Measurements from ENCODE around the gene ZIC1.

The ZIC1 gene

GRCh38 chr3:147397155-147397874 is 11.8 kb upstream of the ZIC1 start:
- no peak for DNase-seq (ENCODE audit: low read depth)
- no peak overlapping the region for H3K4me3 ChIP-seq (ENCODE audit: low read depth, low read length)
- TF ChIP-seq POLR2A (IDR thresholded peaks at IDR 0.05; ENCODE audit: extremely low read depth, insufficient read length) (no peak), CTCF (IDR thresholded peaks at IDR 0.05; ENCODE audit: low read depth, low read length) (no peak), MAX (IDR thresholded peaks at IDR 0.05; ENCODE audit: low read depth, low read length) (no peak), MYC (IDR thresholded peaks at IDR 0.05; ENCODE audit: low read depth, low read length) (no peak)

GRCh38 chr3:147397875-147398812 is 11.0 kb upstream of the ZIC1 start:
- no peak for TF ChIP-seq MYC (IDR thresholded peaks at IDR 0.05; ENCODE audit: low read depth, low read length)
- no peak for TF ChIP-seq POLR2A (IDR thresholded peaks at IDR 0.05; ENCODE audit: extremely low read depth, insufficient read length)
- TF ChIP-seq CTCF (IDR thresholded peaks at IDR 0.05; ENCODE audit: low read depth, low read length): no peak
- TF ChIP-seq MAX (IDR thresholded peaks at IDR 0.05; ENCODE audit: low read depth, low read length): no peak
- no peak overlapping the region for H3K4me3 ChIP-seq (ENCODE audit: low read depth, low read length)

GRCh38 chr3:147398813-147399534 is 10.2 kb upstream of the ZIC1 start:
- no peak overlapping the region for H3K4me3 ChIP-seq (ENCODE audit: low read depth, low read length)
- DNase-seq (ENCODE audit: low read depth): no peak
- TF ChIP-seq MYC (IDR thresholded peaks at IDR 0.05; ENCODE audit: low read depth, low read length) (no peak), CTCF (IDR thresholded peaks at IDR 0.05; ENCODE audit: low read depth, low read length) (no peak), POLR2A (IDR thresholded peaks at IDR 0.05; ENCODE audit: extremely low read depth, insufficient read length) (no peak), MAX (IDR thresholded peaks at IDR 0.05; ENCODE audit: low read depth, low read length) (no peak)

More at GRCh38 chr3:147397875-147398812, 11.0 kb upstream of the ZIC1 start:
- DNase-seq (ENCODE audit: low read depth): no peak

GRCh38 chr3:147400111-147400510 is 9.1 kb upstream of the ZIC1 start:
- no peak overlapping the region for H3K4me3 ChIP-seq (ENCODE audit: low read depth, low read length)
- TF ChIP-seq POLR2A (IDR thresholded peaks at IDR 0.05; ENCODE audit: extremely low read depth, insufficient read length): no peak
- TF ChIP-seq CTCF (IDR thresholded peaks at IDR 0.05; ENCODE audit: low read depth, low read length): no peak
- TF ChIP-seq MAX (IDR thresholded peaks at IDR 0.05; ENCODE audit: low read depth, low read length): no peak
- TF ChIP-seq MYC (IDR thresholded peaks at IDR 0.05; ENCODE audit: low read depth, low read length): no peak
- DNase-seq (ENCODE audit: low read depth): no peak

GRCh38 chr3:147400999-147401398 is 8.2 kb upstream of the ZIC1 start:
- no peak for DNase-seq (ENCODE audit: low read depth)
- H3K4me3 ChIP-seq (ENCODE audit: low read depth, low read length): no peak overlapping the region
- no peak for TF ChIP-seq MYC (IDR thresholded peaks at IDR 0.05; ENCODE audit: low read depth, low read length)
- no peak for TF ChIP-seq POLR2A (IDR thresholded peaks at IDR 0.05; ENCODE audit: extremely low read depth, insufficient read length)
- TF ChIP-seq CTCF (IDR thresholded peaks at IDR 0.05; ENCODE audit: low read depth, low read length): no peak
- TF ChIP-seq MAX (IDR thresholded peaks at IDR 0.05; ENCODE audit: low read depth, low read length): no peak
